HT1080 (cell line): ENCODE measurements around the gene NR1I2. TPM values are rescaled to one million over a fixed set of nuclear protein-coding genes. Genes with fewer than 3 reads are reported as not detected.
A peak's percentile ranks its signal among the peaks of the same experiment; 100 is the strongest.

ENCODE experiments used
- DNase-seq: peaks from one replicate; pipeline ENCODE4 v3.0.0-alpha.2; 2015; ENCODE audit warnings: low read depth
- total RNA-seq: library from RNA; depleted of rRNA; stranded (reverse); fragments of >200 nt; shearing (Covaris generic); gene quantifications from 2 replicates; pipeline ENCODE4 v1.2.3, GENCODE V29; 2014

The NR1I2 gene
- total RNA-seq, 1 experiment from 2014 or later: 0.03 TPM

DNA sequence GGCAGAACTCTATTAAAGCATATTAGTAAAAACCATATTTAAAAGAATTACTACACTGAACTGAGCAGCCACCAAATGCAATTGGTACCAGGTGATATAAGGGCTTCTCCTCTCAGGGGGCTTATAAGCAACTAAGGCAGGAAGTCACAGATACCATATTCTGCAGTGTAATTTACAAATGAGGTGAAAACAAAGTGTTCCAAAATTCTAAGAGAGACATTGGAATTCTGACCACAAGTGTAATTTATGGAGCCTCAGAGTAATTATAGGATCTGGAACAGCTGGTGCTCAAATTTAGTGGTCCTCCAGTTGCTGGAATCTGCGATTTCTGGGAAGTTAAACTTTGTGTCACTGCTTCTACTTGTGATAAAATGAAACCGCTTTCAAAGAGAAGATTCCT, 3.1 kb upstream of the NR1I2 start:
- DNase-seq: no peak

DNA sequence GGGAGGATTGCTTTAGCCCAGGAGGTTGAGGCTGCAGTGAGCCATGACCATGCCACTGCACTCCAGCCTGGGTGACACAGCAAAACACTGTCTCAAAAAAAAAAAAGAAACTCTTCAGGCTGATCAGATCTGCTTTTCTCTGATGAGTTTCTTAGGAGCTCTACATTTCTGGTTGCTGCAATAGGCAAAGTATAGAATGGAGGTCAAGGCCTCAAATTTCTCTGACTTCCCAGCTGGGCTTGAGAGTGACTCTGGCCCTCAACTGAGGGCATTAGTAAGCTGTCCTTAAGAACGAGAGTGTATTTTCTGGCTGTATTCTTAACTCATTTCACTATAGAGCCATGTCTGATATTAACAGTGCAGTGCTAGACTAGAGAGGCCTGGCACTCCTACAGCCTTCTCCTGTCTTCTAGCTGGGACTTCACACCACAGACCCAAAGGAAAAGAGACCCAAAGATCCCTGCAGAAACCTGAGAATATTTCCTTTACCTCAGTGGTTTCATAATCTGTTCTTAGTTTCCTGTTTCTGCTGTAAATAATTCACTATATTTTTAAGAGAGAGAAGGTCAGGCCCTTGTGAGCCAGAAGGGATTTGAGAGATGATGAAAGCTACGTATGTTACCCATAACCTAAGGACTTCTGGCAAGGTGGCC, 2.0 kb upstream of the NR1I2 start:
- DNase-seq: no peak

DNA sequence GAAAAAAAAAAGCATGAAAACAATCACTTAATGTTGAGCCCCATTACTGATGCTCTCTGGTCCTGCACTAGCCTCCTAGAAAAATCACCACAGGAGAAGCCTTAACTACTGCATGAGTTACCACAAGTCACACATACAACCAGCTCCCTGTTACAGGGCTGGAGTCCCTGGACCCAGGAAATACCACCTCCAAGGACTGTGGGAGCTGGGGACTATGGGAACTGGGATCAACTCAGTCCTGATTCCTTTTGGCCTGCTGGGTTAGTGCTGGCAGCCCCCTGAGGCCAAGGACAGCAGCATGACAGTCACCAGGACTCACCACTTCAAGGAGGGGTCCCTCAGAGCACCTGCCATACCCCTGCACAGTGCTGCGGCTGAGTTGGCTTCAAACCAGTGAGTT, 559 bp downstream of the NR1I2 start:
- no peak for DNase-seq

DNA sequence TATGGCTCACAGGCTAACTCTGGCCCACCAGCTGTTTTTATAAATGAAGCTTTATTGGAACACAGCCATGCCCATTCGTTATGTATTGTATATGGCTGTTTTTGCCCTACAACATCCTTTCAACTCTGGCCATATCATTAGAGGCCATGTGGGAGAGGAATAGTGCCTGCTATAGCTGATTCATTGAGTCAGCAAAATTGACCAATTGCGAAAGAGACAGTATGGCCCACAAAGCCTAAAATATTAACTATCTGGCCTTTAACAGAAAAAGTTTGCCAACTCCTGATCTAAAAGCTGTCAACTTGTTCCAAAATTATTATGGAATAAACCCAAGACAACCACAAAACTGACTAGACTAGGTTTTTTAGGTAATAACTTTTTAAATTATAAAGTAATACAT, 1.4 kb downstream of the NR1I2 start:
- no peak for DNase-seq

DNA sequence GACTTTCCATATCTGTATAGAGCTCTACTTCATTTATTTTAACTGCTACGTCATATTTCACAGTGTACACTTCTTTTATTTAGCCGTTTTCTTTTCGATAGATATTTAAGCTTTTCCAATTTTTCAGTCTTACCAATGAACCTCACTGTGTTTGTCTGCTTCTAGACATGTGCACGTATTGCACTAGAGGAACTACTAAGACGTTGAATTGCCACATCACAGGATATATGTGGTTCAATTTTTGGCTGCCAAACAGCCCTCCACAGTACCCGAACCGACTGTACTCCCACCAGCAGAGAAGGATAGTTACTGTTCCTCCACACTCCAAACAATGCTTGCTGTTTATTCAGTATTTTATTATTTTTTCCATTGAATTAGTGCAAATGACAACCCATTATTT, 2.0 kb downstream of the NR1I2 start:
- no peak for DNase-seq

DNA sequence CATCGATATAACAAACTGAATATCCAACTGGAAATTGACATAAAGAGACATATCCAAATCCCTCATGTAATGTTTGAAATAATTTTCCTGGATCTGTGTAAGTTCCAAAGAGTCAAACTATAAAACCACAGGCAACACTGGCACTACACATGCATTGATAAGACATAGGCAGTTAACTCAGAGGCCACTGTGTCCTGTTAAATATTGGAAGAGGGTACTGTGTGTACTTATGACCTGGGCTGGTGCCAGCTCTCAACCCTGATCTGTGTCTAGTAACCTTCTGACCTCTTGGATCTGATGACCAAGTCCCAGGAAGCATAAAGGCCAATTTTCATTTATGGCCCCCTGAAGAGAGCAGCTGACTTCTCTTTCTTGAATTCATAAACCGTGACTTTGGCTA, 4.5 kb downstream of the NR1I2 start:
- DNase-seq: no peak

DNA sequence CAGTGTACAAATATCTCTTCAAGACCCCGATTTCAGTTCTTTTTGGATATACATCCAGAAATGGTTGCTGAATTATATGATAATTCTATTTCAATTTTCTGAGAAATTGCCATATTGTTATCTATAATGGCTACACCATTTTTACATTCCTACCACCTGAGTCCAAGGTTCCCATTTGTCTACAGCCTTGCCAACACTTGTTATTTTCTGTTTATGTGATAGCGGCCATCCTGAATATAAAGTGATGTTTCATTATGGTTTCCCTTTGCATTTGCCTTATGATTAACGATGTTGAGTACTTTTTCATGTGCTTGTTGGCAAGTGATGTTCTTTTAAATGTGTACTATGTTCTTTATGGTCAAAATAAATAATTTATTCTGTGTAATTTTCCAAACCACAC, 8.5 kb downstream of the NR1I2 start:
- no peak for DNase-seq

DNA sequence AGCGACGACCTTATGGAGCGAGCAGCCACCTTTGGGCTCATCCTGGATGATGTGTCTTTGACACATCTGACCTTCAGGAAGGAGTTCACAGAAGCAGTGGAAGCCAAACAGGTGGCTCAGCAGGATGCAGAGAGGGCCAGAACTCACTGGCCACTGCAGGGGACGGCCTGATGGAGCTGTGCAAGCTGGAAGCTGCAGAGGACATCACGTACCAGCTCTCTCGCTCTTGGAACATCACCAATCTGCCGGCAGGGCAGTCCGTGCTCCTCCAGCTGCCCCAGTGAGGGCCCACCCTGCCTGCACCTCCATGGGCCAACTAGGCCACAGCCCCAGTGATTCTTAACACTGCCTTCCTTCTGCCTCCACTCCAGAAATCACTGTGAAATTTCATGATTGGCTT, 10.4 kb downstream of the NR1I2 start:
- no peak for DNase-seq

DNA sequence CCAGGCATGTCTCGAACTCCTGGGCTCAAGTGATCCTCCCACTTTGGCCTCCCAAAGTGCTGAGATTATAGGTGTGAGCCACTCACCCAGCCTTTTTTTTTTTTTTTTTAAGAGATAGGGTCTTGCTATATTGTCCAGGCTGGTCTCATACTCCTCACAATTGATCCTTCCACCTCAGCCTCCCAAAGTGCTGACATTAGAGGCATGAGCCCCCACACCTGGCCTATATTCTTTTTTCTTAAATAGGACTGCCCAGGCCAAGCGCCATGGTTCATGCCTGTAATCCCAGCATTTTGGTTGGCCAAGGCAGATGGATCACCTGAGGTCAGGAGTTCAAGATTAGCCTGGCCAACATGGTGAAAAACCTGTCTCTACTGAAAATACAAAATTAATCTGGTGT, 12.5 kb downstream of the NR1I2 start:
- DNase-seq: no peak

DNA sequence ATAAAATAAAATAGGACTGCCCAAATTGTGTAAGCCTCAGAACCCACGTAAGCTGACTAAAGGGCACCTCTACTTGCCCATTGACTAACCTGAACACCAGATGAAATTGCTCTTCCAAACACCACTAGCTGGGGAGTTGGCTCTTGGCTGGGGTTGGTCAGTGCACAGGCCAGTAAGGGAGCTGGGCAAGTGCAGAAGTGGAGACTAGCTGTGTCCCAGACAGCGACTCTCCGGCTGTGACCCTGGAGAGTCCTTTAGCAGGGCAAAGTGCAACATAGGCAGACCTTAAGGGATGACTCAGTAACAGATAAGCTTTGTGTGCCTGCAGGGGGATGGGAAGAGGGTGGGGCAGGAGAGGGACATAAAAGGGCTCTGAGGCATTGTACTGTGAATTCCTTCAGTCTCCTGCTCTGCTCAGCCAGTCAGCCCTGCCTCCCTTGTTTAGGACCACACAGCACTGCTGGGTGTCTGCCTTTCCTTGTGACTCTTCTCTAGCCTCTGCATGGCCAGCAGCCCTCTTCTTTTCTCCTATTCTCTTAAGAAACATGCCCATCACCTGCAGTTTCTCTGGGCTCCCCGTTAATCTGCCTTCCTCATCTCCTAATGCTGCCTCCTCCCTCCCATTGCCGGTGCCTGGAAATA, 13.2 kb downstream of the NR1I2 start:
- peak; percentile 48 for DNase-seq

DNA sequence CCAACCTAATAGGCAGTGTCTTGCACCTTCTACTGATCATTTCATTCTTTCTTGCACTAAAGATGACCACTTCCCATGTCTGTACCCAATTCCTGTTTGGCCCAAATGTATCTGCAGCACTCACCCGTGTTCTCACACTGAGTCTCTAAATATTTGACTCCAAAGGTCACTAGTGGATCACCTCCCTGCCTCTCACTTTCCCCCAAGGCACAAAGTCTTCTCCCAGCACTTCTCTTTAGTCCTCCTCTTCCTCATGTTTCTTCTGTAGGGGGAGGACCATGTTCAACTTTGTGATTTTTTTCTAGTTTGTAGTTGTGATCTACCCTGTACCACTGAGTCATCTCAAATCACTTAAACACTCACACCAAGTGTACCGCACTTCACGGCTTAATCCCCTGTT, 13.9 kb downstream of the NR1I2 start:
- DNase-seq: no peak

DNA sequence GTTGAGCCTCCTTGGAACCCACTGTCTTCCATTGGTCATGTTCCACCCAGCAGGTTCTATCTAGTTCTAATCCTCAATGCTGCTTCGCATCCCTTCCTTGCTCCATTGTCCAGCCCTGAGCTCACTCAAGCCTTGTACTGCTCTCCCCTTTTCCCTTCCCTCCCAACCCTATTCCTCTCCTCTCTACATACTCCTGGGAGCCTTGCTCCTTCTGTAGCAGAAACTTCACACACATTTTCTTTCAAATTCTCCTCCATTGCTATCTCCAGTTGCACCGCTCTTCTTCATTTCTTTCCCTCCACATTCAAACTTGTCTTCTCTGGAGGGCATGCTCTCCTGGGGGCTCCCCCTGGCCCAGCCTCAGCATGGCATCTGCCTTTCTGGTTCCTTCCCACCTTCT, 14.5 kb downstream of the NR1I2 start:
- DNase-seq: no peak

DNA sequence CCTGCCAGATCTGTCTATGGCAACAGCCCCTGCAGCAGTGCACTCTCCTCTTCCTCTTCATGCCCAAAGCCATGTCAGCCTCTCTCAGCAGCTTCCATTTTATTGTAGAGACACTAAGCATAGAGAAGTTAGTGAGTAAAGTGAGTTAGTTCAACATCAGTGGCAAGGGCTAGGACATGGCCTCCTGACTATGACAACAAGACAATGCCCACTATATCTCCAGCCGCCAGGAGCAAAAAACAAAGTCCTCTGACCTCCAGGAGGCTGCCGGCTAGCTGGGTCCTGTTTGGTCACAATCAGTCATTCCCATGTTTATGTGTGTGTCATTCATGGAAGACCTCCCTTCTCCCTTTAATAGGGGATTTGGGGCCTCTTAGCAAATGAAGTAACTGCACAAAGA, 14.9 kb downstream of the NR1I2 start:
- no peak for DNase-seq

DNA sequence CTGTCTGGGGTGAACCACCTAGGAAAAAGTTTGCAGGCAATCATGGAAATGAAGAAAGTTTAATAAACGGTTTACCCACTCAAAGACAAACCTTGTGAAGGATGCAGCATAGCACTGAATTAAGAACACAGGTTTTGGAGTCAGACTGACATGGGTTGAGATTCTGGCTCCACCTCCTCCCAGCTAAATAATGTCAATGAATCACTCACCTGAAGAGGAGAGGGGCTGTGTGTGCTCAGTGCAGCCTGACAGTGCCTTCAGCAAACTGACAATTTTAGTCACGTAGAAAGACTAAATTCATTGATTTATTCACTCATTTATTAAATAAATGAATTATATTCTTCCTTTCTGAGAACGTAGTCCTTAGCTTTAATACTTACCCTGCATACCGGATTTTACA, 18.9 kb downstream of the NR1I2 start:
- DNase-seq: no peak

DNA sequence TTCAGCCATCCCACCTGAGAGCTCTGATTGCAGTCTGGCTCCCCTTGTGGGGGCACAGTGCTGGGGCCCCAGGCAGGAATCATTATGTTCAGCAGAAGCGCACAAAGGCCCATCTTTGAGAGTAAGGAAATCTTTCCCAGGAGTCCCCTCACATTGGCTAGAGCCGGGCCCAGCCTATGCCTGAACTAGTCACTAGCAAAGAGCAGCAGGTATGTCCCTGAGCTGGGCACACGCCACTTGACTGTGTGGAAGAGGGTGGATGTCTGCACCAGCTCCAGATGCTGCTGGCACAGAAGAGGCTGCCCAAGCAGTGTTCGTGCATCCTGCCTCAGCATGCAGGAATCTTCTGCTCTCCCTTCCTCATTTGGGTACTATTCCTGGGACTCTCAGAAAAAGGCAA, 26.3 kb downstream of the NR1I2 start:
- no peak for DNase-seq

DNA sequence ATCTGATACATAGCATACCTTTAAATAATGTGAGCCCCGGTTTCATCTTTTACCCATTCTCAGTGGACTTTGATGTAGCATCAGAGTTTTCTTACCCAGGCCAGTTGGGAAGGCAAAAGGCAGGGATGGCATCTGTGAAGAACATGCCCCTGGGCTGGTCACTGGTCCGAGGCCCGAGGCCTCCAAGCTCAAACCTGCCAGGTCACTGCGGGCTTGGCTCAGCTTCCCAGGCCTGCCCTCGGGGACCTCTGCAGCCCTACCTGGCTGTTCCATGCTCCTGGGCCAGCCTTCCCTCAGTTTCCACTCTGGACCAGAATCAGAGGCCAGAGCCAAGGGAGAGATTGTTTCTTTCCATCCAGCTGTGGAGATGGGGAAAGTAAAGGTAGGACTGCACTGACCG, 26.9 kb downstream of the NR1I2 start:
- DNase-seq: no peak

DNA sequence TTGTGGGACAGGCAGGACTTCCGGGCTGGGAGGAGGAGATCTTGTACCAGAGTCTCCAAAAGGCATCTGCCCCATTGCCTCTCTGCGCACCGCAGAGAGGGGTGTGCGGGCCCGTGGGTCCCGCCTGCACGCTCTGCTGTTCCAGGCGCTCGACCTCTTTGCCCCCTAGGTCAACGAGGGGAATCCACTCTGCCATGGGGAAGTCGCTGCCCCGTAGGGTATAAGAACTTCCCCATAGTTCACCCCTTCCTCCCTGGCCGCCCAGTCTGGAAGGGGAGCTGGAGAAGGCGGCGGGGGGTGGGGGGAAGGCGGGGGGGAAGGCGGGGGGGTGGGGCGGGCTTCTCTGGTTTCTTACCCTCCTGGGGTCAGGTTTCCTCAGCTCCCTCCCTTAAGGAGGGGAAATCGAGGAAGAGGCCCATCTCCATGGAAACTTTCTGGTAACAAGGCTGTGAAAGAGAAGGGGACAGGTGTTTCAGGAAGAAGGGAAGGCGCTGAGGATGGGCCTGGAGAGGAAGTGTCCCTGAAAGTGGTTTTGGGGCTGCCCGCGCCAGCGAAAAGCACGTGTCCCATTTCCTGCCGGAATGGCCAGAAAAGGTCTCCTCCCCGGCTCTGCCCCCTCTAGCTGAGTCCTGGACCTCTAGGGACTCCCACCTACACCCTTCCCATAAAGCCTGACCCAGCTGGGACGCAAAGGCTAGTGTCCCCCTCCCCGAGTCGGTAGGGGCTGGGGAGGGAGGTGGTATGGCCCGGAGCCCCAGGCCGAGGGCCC, 27.5 kb downstream of the NR1I2 start:
- DNase-seq: no peak

DNA sequence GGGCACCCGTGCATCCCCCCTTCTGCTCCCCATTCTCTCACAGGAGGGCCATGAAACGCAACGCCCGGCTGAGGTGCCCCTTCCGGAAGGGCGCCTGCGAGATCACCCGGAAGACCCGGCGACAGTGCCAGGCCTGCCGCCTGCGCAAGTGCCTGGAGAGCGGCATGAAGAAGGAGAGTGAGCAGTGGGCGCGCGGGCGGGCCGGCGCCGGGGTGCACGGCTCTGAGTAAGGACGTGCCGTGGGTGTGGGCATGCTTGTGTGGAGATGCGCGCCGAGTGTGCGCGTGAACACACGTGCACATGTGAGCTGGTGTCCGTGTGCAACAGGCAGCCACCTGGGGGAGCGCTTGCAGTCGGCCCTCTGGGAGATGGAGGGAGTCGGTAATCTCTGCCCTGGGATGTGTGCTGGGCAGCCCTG, 28.1 kb downstream of the NR1I2 start:
- DNase-seq: no peak

DNA sequence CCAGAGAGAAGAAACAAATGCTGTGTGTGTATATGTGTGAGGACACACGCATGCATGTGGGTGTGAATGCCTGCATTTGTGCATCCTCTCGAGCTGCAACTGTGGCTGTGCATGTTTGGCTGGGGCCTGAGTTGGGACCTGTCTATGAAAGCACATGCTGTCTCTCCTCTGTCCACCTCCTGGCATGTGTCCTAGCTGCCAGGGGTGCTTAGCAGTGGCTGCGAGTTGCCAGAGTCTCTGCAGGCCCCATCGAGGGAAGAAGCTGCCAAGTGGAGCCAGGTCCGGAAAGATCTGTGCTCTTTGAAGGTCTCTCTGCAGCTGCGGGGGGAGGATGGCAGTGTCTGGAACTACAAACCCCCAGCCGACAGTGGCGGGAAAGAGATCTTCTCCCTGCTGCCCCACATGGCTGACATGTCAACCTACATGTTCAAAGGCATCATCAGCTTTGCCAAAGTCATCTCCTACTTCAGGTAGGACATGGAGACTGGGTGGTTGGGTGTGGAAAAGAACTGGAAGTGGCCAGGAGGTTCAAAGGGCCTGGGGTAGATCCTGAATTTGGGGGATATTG, 30.7 kb downstream of the NR1I2 start:
- DNase-seq: no peak

DNA sequence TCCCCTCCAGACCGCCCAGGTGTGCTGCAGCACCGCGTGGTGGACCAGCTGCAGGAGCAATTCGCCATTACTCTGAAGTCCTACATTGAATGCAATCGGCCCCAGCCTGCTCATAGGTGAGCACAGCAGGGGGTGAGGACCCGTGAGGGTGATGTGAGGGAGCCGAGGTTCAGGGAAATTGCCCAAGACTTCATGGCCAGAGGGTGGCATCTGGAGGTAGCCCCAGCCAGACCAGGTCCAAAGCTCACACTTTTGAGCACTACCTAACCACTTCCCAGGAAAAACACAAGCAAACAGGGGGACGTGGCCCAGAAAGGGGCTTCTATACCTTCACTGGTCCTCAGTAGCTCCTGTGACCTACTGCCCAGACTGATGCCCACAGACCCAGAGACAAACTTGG, 33.8 kb downstream of the NR1I2 start:
- DNase-seq: no peak

DNA sequence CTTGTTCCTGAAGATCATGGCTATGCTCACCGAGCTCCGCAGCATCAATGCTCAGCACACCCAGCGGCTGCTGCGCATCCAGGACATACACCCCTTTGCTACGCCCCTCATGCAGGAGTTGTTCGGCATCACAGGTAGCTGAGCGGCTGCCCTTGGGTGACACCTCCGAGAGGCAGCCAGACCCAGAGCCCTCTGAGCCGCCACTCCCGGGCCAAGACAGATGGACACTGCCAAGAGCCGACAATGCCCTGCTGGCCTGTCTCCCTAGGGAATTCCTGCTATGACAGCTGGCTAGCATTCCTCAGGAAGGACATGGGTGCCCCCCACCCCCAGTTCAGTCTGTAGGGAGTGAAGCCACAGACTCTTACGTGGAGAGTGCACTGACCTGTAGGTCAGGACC, 35.2 kb downstream of the NR1I2 start:
- no peak for DNase-seq

DNA sequence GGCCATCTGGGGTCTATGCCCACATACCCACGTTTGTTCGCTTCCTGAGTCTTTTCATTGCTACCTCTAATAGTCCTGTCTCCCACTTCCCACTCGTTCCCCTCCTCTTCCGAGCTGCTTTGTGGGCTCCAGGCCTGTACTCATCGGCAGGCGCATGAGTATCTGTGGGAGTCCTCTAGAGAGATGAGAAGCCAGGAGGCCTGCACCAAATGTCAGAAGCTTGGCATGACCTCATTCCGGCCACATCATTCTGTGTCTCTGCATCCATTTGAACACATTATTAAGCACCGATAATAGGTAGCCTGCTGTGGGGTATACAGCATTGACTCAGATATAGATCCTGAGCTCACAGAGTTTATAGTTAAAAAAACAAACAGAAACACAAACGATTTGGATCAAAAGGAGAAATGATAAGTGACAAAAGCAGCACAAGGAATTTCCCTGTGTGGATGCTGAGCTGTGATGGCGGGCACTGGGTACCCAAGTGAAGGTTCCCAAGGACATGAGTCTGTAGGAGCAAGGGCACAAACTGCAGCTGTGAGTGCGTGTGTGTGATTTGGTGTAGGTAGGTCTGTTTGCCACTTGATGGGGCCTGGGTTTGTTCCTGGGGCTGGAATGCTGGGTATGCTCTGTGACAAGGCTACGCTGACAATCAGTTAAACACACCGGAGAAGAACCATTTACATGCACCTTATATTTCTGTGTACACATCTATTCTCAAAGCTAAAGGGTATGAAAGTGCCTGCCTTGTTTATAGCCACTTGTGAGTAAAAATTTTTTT, 35.9 kb downstream of the NR1I2 start:
- no peak for DNase-seq
